ENCODE data around the gene ROPN1. TPM values are rescaled to one million over a fixed set of nuclear protein-coding genes. Genes with fewer than 3 reads are reported as not detected.

The ROPN1 gene
- total and polyA plus RNA-seq, 2 of the 4 experiments (the other 2 are of a cell fraction), result 0.03 to 0.18 TPM

DNA sequence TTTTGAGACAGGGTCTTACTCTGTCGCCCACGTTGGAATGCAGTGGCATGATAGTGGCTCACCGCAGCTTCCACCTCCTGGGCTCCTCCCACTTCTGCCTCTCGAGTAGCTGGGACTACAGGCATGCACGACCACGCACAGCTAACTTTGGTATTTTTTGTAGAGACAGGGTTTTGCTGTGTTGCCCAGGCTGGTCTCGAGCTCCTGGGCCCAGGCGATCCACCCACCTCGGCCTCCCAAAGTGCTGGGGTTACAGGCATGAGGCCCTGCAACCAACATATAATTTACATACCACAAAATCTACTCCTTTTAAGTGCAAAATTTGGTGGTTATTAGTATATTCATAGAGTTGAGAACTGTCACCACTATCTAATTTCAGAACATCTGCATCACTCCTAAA is 62.6 kb downstream of the ROPN1 start:
- H2AFZ ChIP-seq (replicated peaks; ENCODE audit: low read length, poor library complexity), result no peak overlapping the region
- dilution Hi-C loops (cut with HindIII; ENCODE audit: low sequenced_read_pairs, unreplicated experiment), result no loop called here

More for the DNA sequence above, 62.6 kb downstream of the ROPN1 start:
- TF ChIP-seq MAZ (IDR thresholded peaks at IDR 0.05; ENCODE audit: borderline replicate concordance, low read depth, low read length) (no peak), USF2 (IDR thresholded peaks at IDR 0.05; ENCODE audit: low read depth, low read length) (no peak), MXI1 (IDR thresholded peaks at IDR 0.05; ENCODE audit: borderline replicate concordance, low read depth, low read length) (no peak), RCOR1 (IDR thresholded peaks at IDR 0.05; ENCODE audit: insufficient replicate concordance, low read length) (no peak), CTCF (conservative IDR thresholded peaks at IDR 0.05; ENCODE audit: low read depth, low read length) (no peak), RFX5 (IDR thresholded peaks at IDR 0.05; ENCODE audit: low read depth, low read length) (no peak), RAD21 (IDR thresholded peaks at IDR 0.05; ENCODE audit: low read length) (no peak), NFE2L2 (IDR thresholded peaks at IDR 0.05; ENCODE audit: low read depth, low read length) (no peak), BHLHE40 (IDR thresholded peaks at IDR 0.05; ENCODE audit: low read depth, low read length) (no peak), FOS (IDR thresholded peaks at IDR 0.05; ENCODE audit: low read depth, low read length) (no peak), SMC3 (IDR thresholded peaks at IDR 0.05; ENCODE audit: low read depth, low read length) (no peak), CHD1 (IDR thresholded peaks at IDR 0.05; ENCODE audit: low read depth, low read length) (no peak)
- DNase-seq, result no peak
- H3K9me1 ChIP-seq (ENCODE audit: insufficient read depth, low read length), result no peaks in the 10 kb centered on the region
- no peak overlapping the region for H3K56ac ChIP-seq (ENCODE audit: extremely low read depth, insufficient read depth, low read length)
- no peak overlapping the region for H2AK9ac ChIP-seq (replicated peaks; ENCODE audit: low read depth, low read length, poor library complexity)
- H2BK20ac ChIP-seq (ENCODE audit: low read depth, low read length), result no peak overlapping the region
- H3K14ac ChIP-seq (replicated peaks; ENCODE audit: low read depth, low read length), result no peak overlapping the region
- POLR2A ChIA-PET (ENCODE audit: unreplicated experiment), result no interaction called here
- intact Hi-C loops (cut with micrococcal nuclease), result no loop called here
- no peak overlapping the region for H3K4me3 ChIP-seq (ENCODE audit: insufficient read depth, low read depth, low read length)
- no peaks in the 10 kb centered on the region for H3K27me3 ChIP-seq (ENCODE audit: control insufficient read depth, insufficient read depth, low read length)
- in situ Hi-C loops (cut with MboI; ENCODE audit: low sequenced_read_pairs), result no loop called here
- H3K4me1 ChIP-seq (ENCODE audit: control insufficient read depth, insufficient read depth, low read length), result no peaks in the 10 kb centered on the region
- H3K36me3 ChIP-seq (ENCODE audit: control insufficient read depth, insufficient read depth, low read length), result peaks cover 23% of the 10 kb centered on the region
- H2BK5ac ChIP-seq (ENCODE audit: low read depth, low read length, poor library complexity, severe bottlenecking), result no peak overlapping the region
- no peak overlapping the region for H4K5ac ChIP-seq (ENCODE audit: low read depth, low read length)
- no peak overlapping the region for H3K18ac ChIP-seq (ENCODE audit: low read depth, low read length)
- no CpG with 5 or more reads among the region's 9 CpGs for WGBS, 2 experiments (ENCODE audit: extremely low coverage in 2 of 2, insufficient read length in 1 of 2)
- H4K8ac ChIP-seq (ENCODE audit: low read depth in 2 of 2, low read length in 2 of 2), result no peak overlapping the region
- H3K79me1 ChIP-seq (ENCODE audit: low read depth in 1 of 2, low read length in 2 of 2), result peaks cover 7 to 17% of the 10 kb centered on the region in 2 experiments
- no peak overlapping the region for H3K4ac ChIP-seq (ENCODE audit: low read depth, low read length)
- H3K9ac ChIP-seq (ENCODE audit: low read depth, low read length), result no peak overlapping the region
- ATAC-seq (ENCODE audit: low read depth), result no peak
- H3K27ac ChIP-seq (ENCODE audit: insufficient read depth, low read length), result no peak overlapping the region
- no peak overlapping the region for H2BK15ac ChIP-seq (ENCODE audit: low read depth, low read length)
- no peak overlapping the region for H2AK5ac ChIP-seq (ENCODE audit: low read depth, low read length)
- H4K91ac ChIP-seq (ENCODE audit: insufficient read depth, low read depth, low read length), result no peak overlapping the region
- no peaks in the 10 kb centered on the region for H3K9me3 ChIP-seq (ENCODE audit: control insufficient read depth, insufficient read depth, low read length)
- no TSS peak for BruUV-seq (replicated peaks)
- no peak overlapping the region for H3K23ac ChIP-seq (ENCODE audit: low read depth, low read length)
- H2BK120ac ChIP-seq (ENCODE audit: low read depth, low read length), result no peak overlapping the region
- H4K20me1 ChIP-seq (ENCODE audit: insufficient read depth, low read length), result no peaks in the 10 kb centered on the region
- CTCF ChIA-PET, result no interaction called here
- H3K4me2 ChIP-seq (ENCODE audit: low read depth, low read length), result no peak overlapping the region

All from IMR-90 (cell line).